K562 (cell line): Measurements from ENCODE around the gene G6PD. TPM values are rescaled to one million over a fixed set of nuclear protein-coding genes. Genes with fewer than 3 reads are reported as not detected.

ENCODE experiments used
- CBFB ChIP-seq: sonication (generic); formaldehyde crosslinking; IDR thresholded peaks from 2 replicates; pipeline ENCODE4 v1.4.0; 2020; ENCODE audit warnings: mild to moderate bottlenecking, missing genetic modification reagents
- MAFG ChIP-seq: fragments of 450-650 bp; conservative IDR thresholded peaks from 2 replicates; pipeline ENCODE4 v1.6.1; 2016; ENCODE audit warnings: missing genetic modification characterization, missing compliant biosample characterization
- MCM3 ChIP-seq: fragments of 450-650 bp; IDR thresholded peaks from 2 replicates; pipeline ENCODE4 v1.6.1; 2016
- SMAD4 ChIP-seq: fragments of 250-450 bp; sonication (Bioruptor Pico); conservative IDR thresholded peaks from 2 replicates; pipeline ENCODE4 v1.8.0; 2021; ENCODE audit warnings: inconsistent platforms, mild to moderate bottlenecking, moderate library complexity
- polyA plus RNA-seq, 8 experiments: library from polyadenylated mRNA; depleted of rRNA in 4 of 8; stranded (reverse) in 5 of 8; unstranded in 3 of 8; fragments of >200 nt; fragmentation: Nextera tagmentation in 2 of 8; fragmentation: Illumina TruSeq in 1 of 8; extraction: Ambion mirVana in 2 of 8; extraction: Trizol in 1 of 8; gene quantifications; 2 replicates each; pipeline versions ENCODE4 v1.2.1 to v1.2.3, GENCODE V29; 2011 to 2014; ENCODE audit warnings: inconsistent platforms in 1 of 8, missing spikeins in 1 of 8
- total RNA-seq, 7 experiments: library from RNA; depleted of rRNA in 6 of 7; stranded (reverse); fragments of >200 nt in 6 of 7; fragmentation: Illumina TruSeq in 2 of 7; extraction: Trizol in 2 of 7; gene quantifications; 2 replicates each; pipeline versions ENCODE4 v1.2.1 to v1.2.3, GENCODE V29; 2011 to 2021; ENCODE audit warnings: low replicate concordance in 1 of 7
- TF ChIP-seq, protein P1 (sequence below), 2 experiments: fragments of 450-650 bp; IDR thresholded peaks; 2 replicates each; pipeline ENCODE4 v1.6.1; 2016; ENCODE audit warnings: mild to moderate bottlenecking in 2 of 2, borderline replicate concordance in 1 of 2, low read depth in 1 of 2, moderate library complexity in 1 of 2
- TF ChIP-seq, protein P2 (sequence below): fragments of 250-450 bp; sonication (Bioruptor Pico); IDR thresholded peaks from 2 replicates; pipeline ENCODE4 v1.8.0; 2022; ENCODE audit warnings: inconsistent platforms, mild to moderate bottlenecking, moderate library complexity, borderline replicate concordance
- TF ChIP-seq, protein P3 (sequence below): fragments of 200-800 bp; sonication (Bioruptor generic); IDR thresholded peaks from 2 replicates; pipeline ENCODE4 v1.6.1; 2016; ENCODE audit warnings: missing genetic modification characterization, missing compliant biosample characterization
- TF ChIP-seq, protein P4 (sequence below), 2 experiments: fragments of 450-650 bp in 1 of 2; sonication (generic) in 1 of 2; formaldehyde crosslinking; conservative IDR thresholded peaks; 2 replicates each; pipeline versions ENCODE4 v1.4.0 to v1.8.1; 2020 to 2022; ENCODE audit warnings: mild to moderate bottlenecking in 1 of 2, missing genetic modification reagents in 1 of 2
- TF ChIP-seq, protein P5 (sequence below): fragments of 450-650 bp; IDR thresholded peaks from 2 replicates; pipeline ENCODE4 v1.7.0; 2016; ENCODE audit warnings: borderline replicate concordance

The G6PD gene
- total and polyA plus RNA-seq, 9 of the 15 experiments (the other 6 are each of a cell fraction or from before 2014, with no cell fraction given), result 2.9 to 222 (median 66.4) TPM

DNA sequence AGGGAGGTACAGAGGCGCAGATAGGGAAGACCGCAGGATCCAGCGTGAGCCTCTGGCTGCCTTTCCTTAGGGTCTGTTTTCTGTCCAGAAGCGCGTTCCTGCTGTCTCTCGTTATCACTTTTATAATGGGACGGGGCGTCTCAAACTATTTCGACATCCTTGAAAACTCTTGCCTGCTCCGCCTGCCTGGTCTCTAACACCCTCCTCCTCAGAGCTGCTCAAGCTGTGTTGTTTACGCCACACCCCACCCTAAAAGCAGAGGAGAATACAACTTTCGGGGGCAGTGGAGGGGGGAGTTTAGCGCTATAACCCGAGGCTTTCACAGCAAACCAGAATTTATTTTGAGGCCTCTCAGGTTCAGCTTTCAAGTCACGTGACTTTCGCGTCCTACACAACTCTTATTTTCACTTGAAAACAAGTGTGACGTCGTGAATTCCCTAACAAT, 30.0 kb downstream of the G6PD start (continued):
- TF ChIP-seq, protein P1, sequence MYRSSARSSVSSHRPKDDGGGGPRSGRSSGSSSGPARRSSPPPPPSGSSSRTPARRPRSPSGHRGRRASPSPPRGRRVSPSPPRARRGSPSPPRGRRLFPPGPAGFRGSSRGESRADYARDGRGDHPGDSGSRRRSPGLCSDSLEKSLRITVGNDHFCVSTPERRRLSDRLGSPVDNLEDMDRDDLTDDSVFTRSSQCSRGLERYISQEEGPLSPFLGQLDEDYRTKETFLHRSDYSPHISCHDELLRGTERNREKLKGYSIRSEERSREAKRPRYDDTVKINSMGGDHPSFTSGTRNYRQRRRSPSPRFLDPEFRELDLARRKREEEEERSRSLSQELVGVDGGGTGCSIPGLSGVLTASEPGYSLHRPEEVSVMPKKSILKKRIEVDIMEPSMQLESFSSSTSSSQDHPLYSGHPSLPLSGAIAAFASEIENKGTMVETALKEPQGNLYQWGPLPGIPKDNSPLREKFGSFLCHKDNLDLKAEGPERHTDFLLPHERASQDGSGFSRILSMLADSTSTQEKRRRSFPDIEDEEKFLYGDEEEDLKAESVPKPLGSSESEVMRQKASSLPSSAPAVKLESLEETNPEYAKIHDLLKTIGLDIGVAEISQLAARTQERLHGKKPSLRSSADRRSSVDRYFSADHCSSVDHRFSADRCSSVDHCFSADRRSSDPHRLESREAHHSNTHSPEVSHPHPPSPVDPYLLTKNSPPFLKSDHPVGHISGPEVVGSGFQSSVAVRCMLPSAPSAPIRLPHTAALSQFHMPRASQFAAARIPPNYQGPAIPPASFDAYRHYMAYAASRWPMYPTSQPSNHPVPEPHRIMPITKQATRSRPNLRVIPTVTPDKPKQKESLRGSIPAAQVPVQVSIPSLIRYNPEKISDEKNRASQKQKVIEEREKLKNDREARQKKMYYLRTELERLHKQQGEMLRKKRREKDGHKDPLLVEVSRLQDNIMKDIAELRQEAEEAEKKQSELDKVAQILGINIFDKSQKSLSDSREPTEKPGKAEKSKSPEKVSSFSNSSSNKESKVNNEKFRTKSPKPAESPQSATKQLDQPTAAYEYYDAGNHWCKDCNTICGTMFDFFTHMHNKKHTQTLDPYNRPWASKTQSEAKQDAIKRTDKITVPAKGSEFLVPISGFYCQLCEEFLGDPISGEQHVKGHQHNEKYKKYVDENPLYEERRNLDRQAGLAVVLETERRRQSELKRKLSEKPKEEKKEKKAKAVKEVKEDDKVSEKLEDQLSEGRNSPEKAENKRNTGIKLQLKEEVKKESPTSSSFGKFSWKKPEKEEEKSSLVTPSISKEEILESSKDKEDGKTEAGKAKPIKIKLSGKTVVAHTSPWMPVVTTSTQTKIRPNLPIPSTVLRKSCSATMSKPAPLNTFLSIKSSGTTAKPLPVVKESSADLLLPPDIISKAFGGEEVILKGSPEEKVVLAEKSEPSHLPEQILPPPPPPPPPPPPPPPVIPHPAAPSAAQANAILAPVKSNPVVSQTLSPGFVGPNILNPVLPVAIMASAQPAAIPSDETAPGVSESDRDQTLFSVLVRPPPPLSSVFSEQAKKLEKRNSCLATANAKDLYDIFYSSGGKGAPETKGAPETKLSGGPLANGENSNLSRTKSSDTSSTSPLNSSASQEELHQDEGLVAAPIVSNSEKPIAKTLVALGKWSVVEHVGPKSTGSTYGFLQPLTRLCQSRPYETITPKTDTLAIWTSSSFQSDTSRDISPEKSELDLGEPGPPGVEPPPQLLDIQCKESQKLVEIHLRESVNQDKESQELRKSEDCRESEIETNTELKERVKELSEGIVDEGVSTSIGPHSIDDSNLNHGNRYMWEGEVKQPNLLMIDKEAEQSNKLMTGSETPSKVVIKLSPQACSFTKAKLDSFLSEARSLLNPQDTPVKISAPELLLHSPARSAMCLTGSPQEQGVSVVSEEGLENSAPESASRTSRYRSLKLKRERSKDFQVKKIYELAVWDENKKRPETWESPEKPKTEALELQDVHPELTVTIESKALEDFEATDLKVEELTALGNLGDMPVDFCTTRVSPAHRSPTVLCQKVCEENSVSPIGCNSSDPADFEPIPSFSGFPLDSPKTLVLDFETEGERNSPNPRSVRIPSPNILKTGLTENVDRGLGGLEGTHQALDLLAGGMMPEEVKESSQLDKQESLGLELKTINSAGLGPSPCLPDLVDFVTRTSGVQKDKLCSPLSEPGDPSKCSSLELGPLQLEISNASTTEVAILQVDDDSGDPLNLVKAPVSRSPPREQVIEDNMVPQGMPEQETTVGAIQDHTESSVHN (IDR thresholded peaks at IDR 0.05; ENCODE audit: borderline replicate concordance in 1 of 2, low read depth in 1 of 2), result no peak
- TF ChIP-seq MCM3, result no peak
- TF ChIP-seq, protein P2, sequence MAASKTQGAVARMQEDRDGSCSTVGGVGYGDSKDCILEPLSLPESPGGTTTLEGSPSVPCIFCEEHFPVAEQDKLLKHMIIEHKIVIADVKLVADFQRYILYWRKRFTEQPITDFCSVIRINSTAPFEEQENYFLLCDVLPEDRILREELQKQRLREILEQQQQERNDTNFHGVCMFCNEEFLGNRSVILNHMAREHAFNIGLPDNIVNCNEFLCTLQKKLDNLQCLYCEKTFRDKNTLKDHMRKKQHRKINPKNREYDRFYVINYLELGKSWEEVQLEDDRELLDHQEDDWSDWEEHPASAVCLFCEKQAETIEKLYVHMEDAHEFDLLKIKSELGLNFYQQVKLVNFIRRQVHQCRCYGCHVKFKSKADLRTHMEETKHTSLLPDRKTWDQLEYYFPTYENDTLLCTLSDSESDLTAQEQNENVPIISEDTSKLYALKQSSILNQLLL (CRISPR knock-in tag), result no peak
- no peak for TF ChIP-seq MAFG (tag)
- TF ChIP-seq, protein P3, sequence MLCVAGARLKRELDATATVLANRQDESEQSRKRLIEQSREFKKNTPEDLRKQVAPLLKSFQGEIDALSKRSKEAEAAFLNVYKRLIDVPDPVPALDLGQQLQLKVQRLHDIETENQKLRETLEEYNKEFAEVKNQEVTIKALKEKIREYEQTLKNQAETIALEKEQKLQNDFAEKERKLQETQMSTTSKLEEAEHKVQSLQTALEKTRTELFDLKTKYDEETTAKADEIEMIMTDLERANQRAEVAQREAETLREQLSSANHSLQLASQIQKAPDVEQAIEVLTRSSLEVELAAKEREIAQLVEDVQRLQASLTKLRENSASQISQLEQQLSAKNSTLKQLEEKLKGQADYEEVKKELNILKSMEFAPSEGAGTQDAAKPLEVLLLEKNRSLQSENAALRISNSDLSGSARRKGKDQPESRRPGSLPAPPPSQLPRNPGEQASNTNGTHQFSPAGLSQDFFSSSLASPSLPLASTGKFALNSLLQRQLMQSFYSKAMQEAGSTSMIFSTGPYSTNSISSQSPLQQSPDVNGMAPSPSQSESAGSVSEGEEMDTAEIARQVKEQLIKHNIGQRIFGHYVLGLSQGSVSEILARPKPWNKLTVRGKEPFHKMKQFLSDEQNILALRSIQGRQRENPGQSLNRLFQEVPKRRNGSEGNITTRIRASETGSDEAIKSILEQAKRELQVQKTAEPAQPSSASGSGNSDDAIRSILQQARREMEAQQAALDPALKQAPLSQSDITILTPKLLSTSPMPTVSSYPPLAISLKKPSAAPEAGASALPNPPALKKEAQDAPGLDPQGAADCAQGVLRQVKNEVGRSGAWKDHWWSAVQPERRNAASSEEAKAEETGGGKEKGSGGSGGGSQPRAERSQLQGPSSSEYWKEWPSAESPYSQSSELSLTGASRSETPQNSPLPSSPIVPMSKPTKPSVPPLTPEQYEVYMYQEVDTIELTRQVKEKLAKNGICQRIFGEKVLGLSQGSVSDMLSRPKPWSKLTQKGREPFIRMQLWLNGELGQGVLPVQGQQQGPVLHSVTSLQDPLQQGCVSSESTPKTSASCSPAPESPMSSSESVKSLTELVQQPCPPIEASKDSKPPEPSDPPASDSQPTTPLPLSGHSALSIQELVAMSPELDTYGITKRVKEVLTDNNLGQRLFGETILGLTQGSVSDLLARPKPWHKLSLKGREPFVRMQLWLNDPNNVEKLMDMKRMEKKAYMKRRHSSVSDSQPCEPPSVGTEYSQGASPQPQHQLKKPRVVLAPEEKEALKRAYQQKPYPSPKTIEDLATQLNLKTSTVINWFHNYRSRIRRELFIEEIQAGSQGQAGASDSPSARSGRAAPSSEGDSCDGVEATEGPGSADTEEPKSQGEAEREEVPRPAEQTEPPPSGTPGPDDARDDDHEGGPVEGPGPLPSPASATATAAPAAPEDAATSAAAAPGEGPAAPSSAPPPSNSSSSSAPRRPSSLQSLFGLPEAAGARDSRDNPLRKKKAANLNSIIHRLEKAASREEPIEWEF, result no peak
- no peak for TF ChIP-seq CBFB (CRISPR knock-in tag)
- TF ChIP-seq, protein P4, sequence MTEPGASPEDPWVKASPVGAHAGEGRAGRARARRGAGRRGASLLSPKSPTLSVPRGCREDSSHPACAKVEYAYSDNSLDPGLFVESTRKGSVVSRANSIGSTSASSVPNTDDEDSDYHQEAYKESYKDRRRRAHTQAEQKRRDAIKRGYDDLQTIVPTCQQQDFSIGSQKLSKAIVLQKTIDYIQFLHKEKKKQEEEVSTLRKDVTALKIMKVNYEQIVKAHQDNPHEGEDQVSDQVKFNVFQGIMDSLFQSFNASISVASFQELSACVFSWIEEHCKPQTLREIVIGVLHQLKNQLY (CRISPR knock-in tag; conservative IDR thresholded peaks at IDR 0.05), result no peak
- TF ChIP-seq SMAD4 (CRISPR knock-in tag), result no peak
- TF ChIP-seq, protein P5, sequence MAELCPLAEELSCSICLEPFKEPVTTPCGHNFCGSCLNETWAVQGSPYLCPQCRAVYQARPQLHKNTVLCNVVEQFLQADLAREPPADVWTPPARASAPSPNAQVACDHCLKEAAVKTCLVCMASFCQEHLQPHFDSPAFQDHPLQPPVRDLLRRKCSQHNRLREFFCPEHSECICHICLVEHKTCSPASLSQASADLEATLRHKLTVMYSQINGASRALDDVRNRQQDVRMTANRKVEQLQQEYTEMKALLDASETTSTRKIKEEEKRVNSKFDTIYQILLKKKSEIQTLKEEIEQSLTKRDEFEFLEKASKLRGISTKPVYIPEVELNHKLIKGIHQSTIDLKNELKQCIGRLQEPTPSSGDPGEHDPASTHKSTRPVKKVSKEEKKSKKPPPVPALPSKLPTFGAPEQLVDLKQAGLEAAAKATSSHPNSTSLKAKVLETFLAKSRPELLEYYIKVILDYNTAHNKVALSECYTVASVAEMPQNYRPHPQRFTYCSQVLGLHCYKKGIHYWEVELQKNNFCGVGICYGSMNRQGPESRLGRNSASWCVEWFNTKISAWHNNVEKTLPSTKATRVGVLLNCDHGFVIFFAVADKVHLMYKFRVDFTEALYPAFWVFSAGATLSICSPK, result no peak
